Lower lobe of right lung (tissue), 2 donors: Measurements from ENCODE around the gene BLTP3A. TPM values are rescaled to one million over a fixed set of nuclear protein-coding genes. Genes with fewer than 3 reads are reported as not detected.
"Not testable (repeated sequence)": the region's sequence is repeated elsewhere in the genome, so short reads cannot be mapped to it uniquely, and the experiment has no call there.

Source experiments
- ATAC-seq, 2 donors: fragments of 200-7000 bp; cut with Tn5 transposase; one replicate each; pipeline ENCODE4 v1.9.1; 2020 to 2022; ENCODE audit warnings: mild to moderate bottlenecking in 2 of 2, moderate library complexity in 2 of 2
- DNase-seq: peaks from one replicate; pipeline ENCODE4 v3.0.0-alpha.2; 2020
- H3K27ac ChIP-seq: fragments of 200-600 bp; one replicate; pipeline ENCODE4 v1.8.0; 2022
- H3K27me3 ChIP-seq: fragments of 200-600 bp; one replicate; pipeline ENCODE4 v1.8.0; 2022; ENCODE audit warnings: low read depth
- H3K36me3 ChIP-seq: fragments of 200-600 bp; one replicate; pipeline ENCODE4 v1.8.0; 2022; ENCODE audit warnings: mild to moderate bottlenecking
- H3K4me1 ChIP-seq: fragments of 200-600 bp; one replicate; pipeline ENCODE4 v1.8.0; 2022
- H3K4me3 ChIP-seq: fragments of 200-600 bp; one replicate; pipeline ENCODE4 v1.8.0; 2022; ENCODE audit warnings: mild to moderate bottlenecking
- H3K9me3 ChIP-seq: fragments of 200-600 bp; one replicate; pipeline ENCODE4 v1.8.0; 2022
- CTCF ChIP-seq: fragments of 200-600 bp; IDR thresholded peaks from one replicate; pipeline ENCODE4 v1.8.0; 2022; ENCODE audit warnings: antibody characterized with exemption, mild to moderate bottlenecking
- intact Hi-C: fragments of 100-400 bp; cut with DNase I; formaldehyde crosslinking; loops from one replicate; pipeline ENCODE4 v1.11.0; 2022
- long read RNA-seq: library from polyadenylated mRNA; unstranded; transcript quantifications from one replicate; pipeline ENCODE4 v2.0.0, GENCODE V29; 2021
- total RNA-seq: library from RNA; stranded (reverse); fragmentation: NEBNext Ultra II Directional; extraction: Animal tissue kit (Norgen Biotek cat#: 25700); gene quantifications from one replicate; pipeline ENCODE4 v1.2.1, GENCODE V29; 2021
- donor health status: DM: no; HTN: yes; CAD: no; lungs with severe emphysema.

Gene BLTP3A, protein sequence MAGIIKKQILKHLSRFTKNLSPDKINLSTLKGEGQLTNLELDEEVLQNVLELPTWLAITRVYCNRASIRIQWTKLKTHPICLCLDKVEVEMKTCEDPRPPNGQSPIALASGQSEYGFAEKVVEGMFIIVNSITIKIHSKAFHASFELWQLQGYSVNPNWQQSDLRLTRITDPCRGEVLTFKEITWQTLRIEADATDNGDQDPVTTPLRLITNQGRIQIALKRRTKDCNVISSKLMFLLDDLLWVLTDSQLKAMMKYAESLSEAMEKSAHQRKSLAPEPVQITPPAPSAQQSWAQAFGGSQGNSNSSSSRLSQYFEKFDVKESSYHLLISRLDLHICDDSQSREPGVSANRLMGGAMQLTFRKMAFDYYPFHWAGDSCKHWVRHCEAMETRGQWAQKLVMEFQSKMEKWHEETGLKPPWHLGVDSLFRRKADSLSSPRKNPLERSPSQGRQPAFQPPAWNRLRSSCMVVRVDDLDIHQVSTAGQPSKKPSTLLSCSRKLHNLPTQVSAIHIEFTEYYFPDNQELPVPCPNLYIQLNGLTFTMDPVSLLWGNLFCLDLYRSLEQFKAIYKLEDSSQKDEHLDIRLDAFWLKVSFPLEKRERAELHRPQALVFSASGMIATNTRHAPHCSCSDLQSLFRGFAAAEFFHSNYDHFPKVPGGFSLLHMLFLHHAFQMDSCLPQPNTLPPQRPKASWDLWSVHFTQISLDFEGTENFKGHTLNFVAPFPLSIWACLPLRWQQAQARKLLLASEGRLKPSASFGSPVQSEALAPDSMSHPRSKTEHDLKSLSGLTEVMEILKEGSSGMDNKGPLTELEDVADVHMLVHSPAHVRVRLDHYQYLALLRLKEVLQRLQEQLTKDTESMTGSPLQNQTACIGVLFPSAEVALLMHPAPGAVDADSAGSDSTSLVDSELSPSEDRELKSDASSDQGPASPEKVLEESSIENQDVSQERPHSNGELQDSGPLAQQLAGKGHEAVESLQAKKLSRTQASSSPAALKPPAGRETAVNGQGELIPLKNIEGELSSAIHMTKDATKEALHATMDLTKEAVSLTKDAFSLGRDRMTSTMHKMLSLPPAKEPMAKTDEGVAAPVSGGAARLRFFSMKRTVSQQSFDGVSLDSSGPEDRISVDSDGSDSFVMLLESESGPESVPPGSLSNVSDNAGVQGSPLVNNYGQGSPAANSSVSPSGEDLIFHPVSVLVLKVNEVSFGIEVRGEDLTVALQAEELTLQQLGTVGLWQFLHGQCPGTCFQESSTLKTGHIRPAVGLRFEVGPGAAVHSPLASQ (N-terminal part only)
- 14.1 TPM for total RNA-seq
- long read RNA-seq, partial matches to known transcripts, result 6 of 14 reads
- long read RNA-seq, other reads (novel, unspliced or antisense), result 8 of 14 reads

DNA sequence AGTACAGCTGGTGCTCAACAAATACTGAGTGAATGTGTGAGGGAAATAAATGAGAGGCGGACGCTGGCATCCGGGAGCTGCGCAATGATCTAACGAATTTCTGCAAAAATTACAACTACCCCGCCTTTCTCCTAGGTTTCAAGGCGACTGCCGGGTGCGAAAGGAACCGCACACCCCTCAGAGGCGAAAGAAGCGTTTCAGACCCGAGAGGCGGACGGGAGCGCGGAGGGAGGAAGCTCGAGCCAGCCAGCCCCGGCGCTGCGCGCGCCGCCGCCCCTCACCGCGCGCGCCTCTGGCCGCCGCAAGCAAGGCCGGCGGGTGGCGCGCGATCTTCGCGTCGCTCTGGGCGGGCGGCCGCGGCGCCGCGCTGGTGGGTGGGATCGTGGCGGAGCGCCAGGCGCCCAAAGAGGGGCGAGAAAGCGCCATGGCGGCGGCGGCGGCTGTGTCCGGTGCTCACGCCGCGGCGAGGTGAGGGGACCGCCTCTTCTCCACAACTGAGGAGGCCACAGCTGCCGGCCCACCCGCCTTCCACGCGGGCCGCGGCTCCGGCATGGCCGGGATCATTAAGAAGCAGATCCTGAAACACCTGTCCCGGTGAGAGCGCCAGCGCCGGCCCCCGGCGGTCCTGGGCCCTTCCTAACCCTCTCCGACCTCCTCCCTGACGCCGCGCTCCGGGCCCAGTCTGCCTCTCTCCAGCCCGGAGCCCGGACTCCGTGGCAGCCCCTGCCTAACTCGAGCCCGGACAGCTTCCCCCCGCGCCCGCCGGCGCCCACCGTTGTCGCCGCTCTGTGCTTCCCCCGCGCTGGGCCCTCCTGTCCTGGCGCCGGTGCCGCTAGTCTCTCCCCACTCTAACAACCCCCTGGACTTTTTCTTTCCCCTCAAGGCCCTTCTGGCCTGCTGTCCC lies at the start of gene BLTP3A:
TSS of gene BLTP3A (plus strand) at position 383 of the 904 bp plus-strand sequence. CDS start at position 551, 168 bp downstream.
- intact Hi-C loops, result no loop called here
- peaks cover 28% of the 10 kb centered on the region for H3K4me1 ChIP-seq
- no peaks in the 10 kb centered on the region for H3K27me3 ChIP-seq
- peak within 1 kb of the TSS; percentile 94 for H3K27ac ChIP-seq
- no peaks in the 10 kb centered on the region for H3K9me3 ChIP-seq
- peak; percentile 97 for ATAC-seq
- H3K36me3 ChIP-seq, result no peaks in the 10 kb centered on the region
- no peak for TF ChIP-seq CTCF
- peak; percentile 84 for DNase-seq
- peak within 1 kb of the TSS; percentile 79 for H3K4me3 ChIP-seq

- Histone ChIP-seq H3K4me3 (no peak overlapping the region), H3K9me3 (no peaks in the 10 kb centered on the region), H3K27me3 (no peaks in the 10 kb centered on the region), H3K36me3 (no peaks in the 10 kb centered on the region), H3K4me1 (no peaks in the 10 kb centered on the region), H3K27ac (no peak overlapping the region)
- no peak for TF ChIP-seq CTCF
- intact Hi-C loops, result no loop called here
- ATAC-seq, result no peak
- DNase-seq, result no peak
Observed at GRCh38 chr6:34742094-34742493, 49.8 kb upstream of the BLTP3A start.

GRCh38 chr6:34743625-34744293 lies 48.1 kb upstream of the BLTP3A start:
- no peaks in the 10 kb centered on the region for H3K36me3 ChIP-seq
- TF ChIP-seq CTCF, result no peak
- ATAC-seq (no peak), DNase-seq (no peak)
- H3K4me3 ChIP-seq, result no peak overlapping the region
- no peaks in the 10 kb centered on the region for H3K4me1 ChIP-seq
- no peaks in the 10 kb centered on the region for H3K9me3 ChIP-seq
- no peaks in the 10 kb centered on the region for H3K27me3 ChIP-seq
- no peak overlapping the region for H3K27ac ChIP-seq
- intact Hi-C loops, result no loop called here

GRCh38 chr6:34744294-34744647 lies 47.6 kb upstream of the BLTP3A start:
- intact Hi-C loops, H3K27me3 ChIP-seq, ATAC-seq, DNase-seq, H3K36me3 ChIP-seq, H3K4me3 ChIP-seq, H3K4me1 ChIP-seq, H3K27ac ChIP-seq, H3K9me3 ChIP-seq: not testable (repeated sequence)
